Fibroblast of the aortic adventitia (primary cell): ENCODE measurements around the gene SLC44A4. TPM values are rescaled to one million over a fixed set of nuclear protein-coding genes. Genes with fewer than 3 reads are reported as not detected.
"Not testable (repeated sequence)": the region's sequence is repeated elsewhere in the genome, so short reads cannot be mapped to it uniquely, and the experiment has no call there.

Source experiments
- DNase-seq: peaks from one replicate; pipeline ENCODE4 v3.0.0-alpha.2; 2010; ENCODE audit warnings: low read depth
- H3K4me3 ChIP-seq: 2 replicates; pipeline ENCODE4 v1.5.1; 2011; ENCODE audit warnings: low read depth, mild to moderate bottlenecking, control low read depth, low read length, moderate library complexity
- CTCF ChIP-seq: IDR thresholded peaks from 2 replicates; pipeline ENCODE4 v1.5.1; 2011; ENCODE audit warnings: mild to moderate bottlenecking, low read length, control low read depth, inconsistent platforms; ENCODE audit not compliant: insufficient read depth
- total RNA-seq: library from RNA; depleted of rRNA; stranded (reverse); fragments of >200 nt; gene quantifications from 2 replicates; pipeline ENCODE4 v1.2.3, GENCODE V29; 2012; ENCODE audit warnings: low replicate concordance

The SLC44A4 gene
- total RNA-seq, 1 donor, result 0.27 TPM

GRCh38 chr6:31851485-31851832, 27.3 kb downstream of the SLC44A4 start:
- no peak overlapping the region for H3K4me3 ChIP-seq
- TF ChIP-seq CTCF, result no peak
- peak; percentile 36 for DNase-seq

- no peak for TF ChIP-seq CTCF
- DNase-seq, result no peak
- H3K4me3 ChIP-seq, result no peak overlapping the region
Observed at GRCh38 chr6:31850765-31851484, 27.9 kb downstream of the SLC44A4 start.

GRCh38 chr6:31847276-31847978, 31.4 kb downstream of the SLC44A4 start:
- no peak for DNase-seq
- no peak overlapping the region for H3K4me3 ChIP-seq
- TF ChIP-seq CTCF, result no peak

GRCh38 chr6:31844507-31844906, 34.3 kb downstream of the SLC44A4 start:
- no peak for TF ChIP-seq CTCF
- no peak for DNase-seq
- no peak overlapping the region for H3K4me3 ChIP-seq

- TF ChIP-seq CTCF, result no peak
- no peak overlapping the region for H3K4me3 ChIP-seq
- no peak for DNase-seq
Observed at GRCh38 chr6:31842053-31842452, 36.7 kb downstream of the SLC44A4 start.

- not testable (repeated sequence) for H3K4me3 ChIP-seq
Observed at GRCh38 chr6:31839779-31840126, 39.0 kb downstream of the SLC44A4 start.

GRCh38 chr6:31838968-31839367, 39.8 kb downstream of the SLC44A4 start:
- no peak for TF ChIP-seq CTCF
- peak overlapping the region; percentile 13 for H3K4me3 ChIP-seq
- no peak for DNase-seq

More at GRCh38 chr6:31839779-31840126, 39.0 kb downstream of the SLC44A4 start:
- DNase-seq, result not testable (repeated sequence)

GRCh38 chr6:31838114-31838553, 40.7 kb downstream of the SLC44A4 start:
- DNase-seq, result not testable (repeated sequence)
- H3K4me3 ChIP-seq, result peak overlapping the region; percentile 96
